ENCODE measurements around the gene C2CD2. TPM values are rescaled to one million over a fixed set of nuclear protein-coding genes. Genes with fewer than 3 reads are reported as not detected.
A peak's percentile ranks its signal among the peaks of the same experiment; 100 is the strongest.

C2CD2 gene
- polyA plus RNA-seq, 1 donor (not counting 4 experiments of a cell fraction or from before 2014, with no cell fraction given) = 39.9 TPM

DNA sequence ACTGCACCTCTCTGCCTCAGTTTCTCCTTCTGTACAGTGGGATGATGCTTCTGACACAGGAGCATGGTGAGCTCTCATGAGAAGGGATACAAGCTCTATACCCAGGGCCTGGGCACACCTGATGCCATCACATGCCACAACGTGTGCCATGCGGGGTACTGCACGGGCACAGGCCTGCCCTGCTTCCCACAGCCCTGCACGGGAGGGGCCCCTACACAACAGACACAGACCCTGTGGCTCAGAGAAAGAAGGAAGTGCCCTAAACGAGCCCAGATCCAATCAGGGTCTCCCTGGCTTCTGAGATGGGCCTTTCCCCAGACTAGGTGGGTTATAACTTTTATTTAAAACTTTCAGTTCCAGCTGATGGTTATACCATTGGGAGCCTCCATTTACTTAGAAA lies 24.6 kb downstream of the C2CD2 start:
- Histone ChIP-seq H3K27ac (ENCODE audit: control insufficient read depth, insufficient read depth, low read length) (peak overlapping the region; percentile 80), H3K27me3 (ENCODE audit: control insufficient read depth, extremely low read depth, insufficient read depth, low read length) (no peaks in the 10 kb centered on the region), H4K20me1 (ENCODE audit: control insufficient read depth, extremely low read depth, insufficient read depth, low read length) (no peaks in the 10 kb centered on the region), H3K9ac (ENCODE audit: control insufficient read depth, extremely low read depth, insufficient read depth, low read length) (peak overlapping the region; percentile 23), H3K9me1 (ENCODE audit: control insufficient read depth, extremely low read depth, insufficient read depth, low read length) (peaks cover 2% of the 10 kb centered on the region), H3K9me3 (ENCODE audit: control insufficient read depth, low read depth, low read length) (no peaks in the 10 kb centered on the region), H2AFZ (ENCODE audit: control insufficient read depth, low read length) (no peak overlapping the region), H3K79me2 (ENCODE audit: control insufficient read depth, insufficient read depth, low read length) (peaks cover 41% of the 10 kb centered on the region), H3K4me1 (ENCODE audit: control insufficient read depth, extremely low read depth, insufficient read depth, low read length) (peaks cover 57% of the 10 kb centered on the region), H3K4me2 (ENCODE audit: control insufficient read depth, extremely low read depth, insufficient read depth, low read depth, low read length) (peak overlapping the region; percentile 60), H3K4me3 (ENCODE audit: control insufficient read depth in 2 of 3, extremely low read depth in 1 of 3, insufficient read depth in 2 of 3, low read depth in 1 of 3, low read length in 3 of 3) (no peak overlapping the region), H3K36me3 (ENCODE audit: control insufficient read depth in 2 of 2, extremely low read depth in 1 of 2, insufficient read depth in 2 of 2, low read length in 2 of 2) (peaks cover 0 to 5% of the 10 kb centered on the region in 2 experiments)
- dilution Hi-C loops (cut with MboI; ENCODE audit: extremely low pct_ligation_motif_present, low sequenced_read_pairs) = no loop called here
- TF ChIP-seq EZH2 (IDR thresholded peaks at IDR 0.05; ENCODE audit: low read length) = no peak
- TF ChIP-seq, protein P1, sequence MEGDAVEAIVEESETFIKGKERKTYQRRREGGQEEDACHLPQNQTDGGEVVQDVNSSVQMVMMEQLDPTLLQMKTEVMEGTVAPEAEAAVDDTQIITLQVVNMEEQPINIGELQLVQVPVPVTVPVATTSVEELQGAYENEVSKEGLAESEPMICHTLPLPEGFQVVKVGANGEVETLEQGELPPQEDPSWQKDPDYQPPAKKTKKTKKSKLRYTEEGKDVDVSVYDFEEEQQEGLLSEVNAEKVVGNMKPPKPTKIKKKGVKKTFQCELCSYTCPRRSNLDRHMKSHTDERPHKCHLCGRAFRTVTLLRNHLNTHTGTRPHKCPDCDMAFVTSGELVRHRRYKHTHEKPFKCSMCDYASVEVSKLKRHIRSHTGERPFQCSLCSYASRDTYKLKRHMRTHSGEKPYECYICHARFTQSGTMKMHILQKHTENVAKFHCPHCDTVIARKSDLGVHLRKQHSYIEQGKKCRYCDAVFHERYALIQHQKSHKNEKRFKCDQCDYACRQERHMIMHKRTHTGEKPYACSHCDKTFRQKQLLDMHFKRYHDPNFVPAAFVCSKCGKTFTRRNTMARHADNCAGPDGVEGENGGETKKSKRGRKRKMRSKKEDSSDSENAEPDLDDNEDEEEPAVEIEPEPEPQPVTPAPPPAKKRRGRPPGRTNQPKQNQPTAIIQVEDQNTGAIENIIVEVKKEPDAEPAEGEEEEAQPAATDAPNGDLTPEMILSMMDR (optimal IDR thresholded peaks at IDR 0.05 in 1 of 3, IDR thresholded peaks at IDR 0.05 in 1 of 3, conservative IDR thresholded peaks at IDR 0.05 in 1 of 3; ENCODE audit: extremely low read depth in 1 of 3, insufficient read depth in 2 of 3, low read length in 3 of 3) = no peak
- FAIRE-seq (no peak), DNase-seq (ENCODE audit: low read depth, low spot score) (no peak)

DNA sequence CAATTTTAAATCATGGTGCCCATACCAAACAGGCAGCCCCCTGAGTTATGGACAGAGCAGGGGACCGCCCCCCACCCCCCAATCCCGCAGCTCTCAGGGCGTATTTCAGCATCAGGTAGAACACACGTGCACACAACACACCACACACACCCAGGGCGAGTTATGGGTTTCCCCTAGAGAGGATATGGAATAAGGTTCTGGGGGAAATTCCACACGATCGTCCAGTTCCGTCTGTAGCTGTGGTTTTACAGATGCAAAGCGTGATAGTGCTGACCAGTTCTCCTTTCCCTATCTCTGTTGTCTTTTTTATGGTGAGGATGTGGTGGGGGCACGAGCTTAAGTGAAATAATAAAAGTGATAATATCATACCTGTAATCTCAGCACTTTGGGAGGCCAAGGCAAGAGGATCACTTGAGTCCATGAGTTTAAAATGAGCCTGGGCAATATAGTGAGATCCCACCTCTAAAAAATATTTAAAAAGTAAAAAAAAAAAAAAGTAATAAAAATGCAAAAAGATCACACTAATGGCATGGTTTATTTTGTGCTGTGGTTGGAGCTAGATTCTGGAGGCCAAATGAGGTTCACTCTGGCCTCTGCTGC lies 25.1 kb downstream of the C2CD2 start:
- Histone ChIP-seq H3K27ac (ENCODE audit: control insufficient read depth, insufficient read depth, low read length) (peak overlapping the region; percentile 80), H3K4me3 (ENCODE audit: control insufficient read depth in 2 of 3, extremely low read depth in 1 of 3, insufficient read depth in 2 of 3, low read depth in 1 of 3, low read length in 3 of 3) (no peak overlapping the region), H3K9me3 (ENCODE audit: control insufficient read depth, low read depth, low read length) (no peaks in the 10 kb centered on the region), H4K20me1 (ENCODE audit: control insufficient read depth, extremely low read depth, insufficient read depth, low read length) (no peaks in the 10 kb centered on the region), H3K9me1 (ENCODE audit: control insufficient read depth, extremely low read depth, insufficient read depth, low read length) (peaks cover 2% of the 10 kb centered on the region), H3K27me3 (ENCODE audit: control insufficient read depth, extremely low read depth, insufficient read depth, low read length) (no peaks in the 10 kb centered on the region), H3K4me1 (ENCODE audit: control insufficient read depth, extremely low read depth, insufficient read depth, low read length) (peaks cover 52% of the 10 kb centered on the region), H3K4me2 (ENCODE audit: control insufficient read depth, extremely low read depth, insufficient read depth, low read depth, low read length) (peak overlapping the region; percentile 60), H3K9ac (ENCODE audit: control insufficient read depth, extremely low read depth, insufficient read depth, low read length) (no peak overlapping the region), H3K36me3 (ENCODE audit: control insufficient read depth in 2 of 2, extremely low read depth in 1 of 2, insufficient read depth in 2 of 2, low read length in 2 of 2) (peaks cover 0 to 5% of the 10 kb centered on the region in 2 experiments), H2AFZ (ENCODE audit: control insufficient read depth, low read length) (no peak overlapping the region), H3K79me2 (ENCODE audit: control insufficient read depth, insufficient read depth, low read length) (peaks cover 45% of the 10 kb centered on the region)
- DNase-seq (ENCODE audit: low read depth, low spot score) (no peak), FAIRE-seq (no peak)
- TF ChIP-seq EZH2 (IDR thresholded peaks at IDR 0.05; ENCODE audit: low read length) = no peak
- TF ChIP-seq, protein P1 (optimal IDR thresholded peaks at IDR 0.05 in 1 of 3, IDR thresholded peaks at IDR 0.05 in 1 of 3, conservative IDR thresholded peaks at IDR 0.05 in 1 of 3; ENCODE audit: extremely low read depth in 1 of 3, insufficient read depth in 2 of 3, low read length in 3 of 3) = no peak
- dilution Hi-C loops (cut with MboI; ENCODE audit: extremely low pct_ligation_motif_present, low sequenced_read_pairs) = no loop called here
